Midbrain (tissue), 1 donor: ENCODE results near the gene PHOSPHO1.
"Not testable (repeated sequence)": the region's sequence is repeated elsewhere in the genome, so short reads cannot be mapped to it uniquely, and the experiment has no call there.

Experiments
- DNase-seq: peaks from one replicate; lab custom pipeline; 2025; lab: John Stamatoyannopoulos, UW

Gene PHOSPHO1

GRCh38 chr17:49193513-49194296, 36.9 kb downstream of the PHOSPHO1 start:
- DNase-seq, result peak; percentile 39

GRCh38 chr17:49191917-49192741, 38.5 kb downstream of the PHOSPHO1 start:
- DNase-seq, result peak; percentile 92

- DNase-seq, result no peak
Measured at GRCh38 chr17:49191409-49191916, 39.1 kb downstream of the PHOSPHO1 start.

GRCh38 chr17:49190932-49191331, 39.7 kb downstream of the PHOSPHO1 start:
- DNase-seq, result no peak

- no peak for DNase-seq
Measured at GRCh38 chr17:49187301-49187700, 43.3 kb downstream of the PHOSPHO1 start.

- not testable (repeated sequence) for DNase-seq
Measured at GRCh38 chr17:49185381-49185780, 45.2 kb downstream of the PHOSPHO1 start.

GRCh38 chr17:49184522-49184921, 46.1 kb downstream of the PHOSPHO1 start:
- DNase-seq, result not testable (repeated sequence)

- DNase-seq, result no peak
Measured at GRCh38 chr17:49183801-49184200, 46.8 kb downstream of the PHOSPHO1 start.

GRCh38 chr17:49183341-49183740, 47.2 kb downstream of the PHOSPHO1 start:
- DNase-seq, result no peak

GRCh38 chr17:49180998-49181635, 49.5 kb downstream of the PHOSPHO1 start:
- DNase-seq, result no peak

- DNase-seq, result peak; percentile 49
Measured at GRCh38 chr17:49180303-49180702, 50.3 kb downstream of the PHOSPHO1 start.

- not testable (repeated sequence) for DNase-seq
Measured at GRCh38 chr17:49175978-49176377, 54.6 kb downstream of the PHOSPHO1 start.
